H9 (cell line): ENCODE data around the gene CTSA. TPM values are rescaled to one million over a fixed set of nuclear protein-coding genes. Genes with fewer than 3 reads are reported as not detected.

ENCODE experiments used
- DNase-seq: peaks from one replicate; pipeline ENCODE4 v3.0.0-alpha.2; 2017
- H2AFZ ChIP-seq: one replicate; pipeline ENCODE4 v1.6.1; 2013; ENCODE audit warnings: mild to moderate bottlenecking, low read length, control low read depth, moderate library complexity
- H2AK5ac ChIP-seq: 2 replicates; pipeline ENCODE4 v1.6.1; 2013; ENCODE audit warnings: low read length, control low read depth, mixed read lengths; ENCODE audit not compliant: insufficient read length
- H2BK120ac ChIP-seq: one replicate; pipeline ENCODE4 v1.6.1; 2013; ENCODE audit warnings: low read depth, mild to moderate bottlenecking, low read length, control low read depth, inconsistent platforms; ENCODE audit not compliant: poor library complexity, severe bottlenecking
- H2BK12ac ChIP-seq: 2 replicates; pipeline ENCODE4 v1.6.1; 2013; ENCODE audit warnings: low read length, control low read depth, mixed read lengths, low read depth; ENCODE audit not compliant: insufficient read length
- H2BK15ac ChIP-seq: 2 replicates; pipeline ENCODE4 v1.6.1; 2013; ENCODE audit warnings: low read depth, low read length, control low read depth
- H2BK20ac ChIP-seq: one replicate; pipeline ENCODE4 v1.6.1; 2013; ENCODE audit warnings: low read depth, mild to moderate bottlenecking, low read length, control low read depth, inconsistent platforms; ENCODE audit not compliant: poor library complexity, severe bottlenecking
- H2BK5ac ChIP-seq: 2 replicates; pipeline ENCODE4 v1.6.1; 2013; ENCODE audit warnings: low read length, control low read depth, mixed read lengths; ENCODE audit not compliant: insufficient read length
- H3K14ac ChIP-seq: 2 replicates; pipeline ENCODE4 v1.6.1; 2013; ENCODE audit warnings: low read length, control low read depth; ENCODE audit not compliant: insufficient read depth
- H3K18ac ChIP-seq: 2 replicates; pipeline ENCODE4 v1.6.1; 2013; ENCODE audit warnings: low read depth, mild to moderate bottlenecking, mixed read lengths, low read length, control low read depth; ENCODE audit not compliant: insufficient read length
- H3K23ac ChIP-seq: 2 replicates; pipeline ENCODE4 v1.6.1; 2013; ENCODE audit warnings: low read length, control low read depth, mixed read lengths, low read depth; ENCODE audit not compliant: insufficient read length
- H3K23me2 ChIP-seq: 2 replicates; pipeline ENCODE4 v1.6.1; 2013; ENCODE audit warnings: low read depth, mild to moderate bottlenecking, mixed read lengths, low read length, control low read depth; ENCODE audit not compliant: insufficient read length, poor library complexity, severe bottlenecking
- H3K27ac ChIP-seq: 2 replicates; pipeline ENCODE4 v1.5.1; 2013; ENCODE audit warnings: low read length, control low read depth, mixed read lengths, low read depth; ENCODE audit not compliant: insufficient read length
- H3K27me3 ChIP-seq: 2 replicates; pipeline ENCODE4 v1.6.1; 2013; ENCODE audit warnings: low read length, control low read depth, inconsistent platforms; ENCODE audit not compliant: insufficient read depth
- H3K4ac ChIP-seq: 2 replicates; pipeline ENCODE4 v1.6.1; 2013; ENCODE audit warnings: low read depth, mild to moderate bottlenecking, control low read depth, inconsistent platforms, low read length, moderate library complexity
- H3K4me1 ChIP-seq: 2 replicates; pipeline ENCODE4 v1.6.1; 2013; ENCODE audit warnings: low read length, control low read depth, inconsistent platforms; ENCODE audit not compliant: insufficient read depth
- H3K4me2 ChIP-seq: 2 replicates; pipeline ENCODE4 v1.6.1; 2013; ENCODE audit warnings: low read length, control low read depth, mixed read lengths; ENCODE audit not compliant: insufficient read length, insufficient read depth
- H3K56ac ChIP-seq: 2 replicates; pipeline ENCODE4 v1.6.1; 2013; ENCODE audit warnings: low read depth, mild to moderate bottlenecking, mixed read lengths, low read length, control low read depth; ENCODE audit not compliant: insufficient read length
- H3K79me1 ChIP-seq: 2 replicates; pipeline ENCODE4 v1.6.1; 2013; ENCODE audit warnings: low read depth, mild to moderate bottlenecking, moderate library complexity, low read length, control low read depth, inconsistent platforms; ENCODE audit not compliant: insufficient read depth, poor library complexity, severe bottlenecking
- H3K79me2 ChIP-seq: 2 replicates; pipeline ENCODE4 v1.6.1; 2013; ENCODE audit warnings: low read length, control low read depth, inconsistent platforms; ENCODE audit not compliant: insufficient read depth
- H3K9ac ChIP-seq: 2 replicates; pipeline ENCODE4 v1.6.1; 2013; ENCODE audit warnings: low read length, control low read depth, mixed read lengths; ENCODE audit not compliant: insufficient read length; ENCODE audit errors: extremely low read depth
- H3K9me3 ChIP-seq: one replicate; pipeline ENCODE4 v1.6.1; 2013; ENCODE audit warnings: low read depth, low read length, inconsistent platforms; ENCODE audit not compliant: control insufficient read depth
- H3T11ph ChIP-seq: one replicate; pipeline ENCODE4 v1.6.1; 2013; ENCODE audit warnings: mild to moderate bottlenecking, low read length, control low read depth, inconsistent platforms
- H4K20me1 ChIP-seq: one replicate; pipeline ENCODE4 v1.6.1; 2013; ENCODE audit not compliant: control insufficient read depth, insufficient read length, insufficient read depth
- H4K5ac ChIP-seq: 2 replicates; pipeline ENCODE4 v1.6.1; 2013; ENCODE audit warnings: low read depth, mild to moderate bottlenecking, mixed read lengths, low read length, control low read depth; ENCODE audit not compliant: insufficient read length
- H4K8ac ChIP-seq: replicated peaks from 2 replicates; pipeline ENCODE4 v1.6.1; 2013; ENCODE audit warnings: low read length, control low read depth, mixed read lengths, low read depth; ENCODE audit not compliant: insufficient read length
- H4K91ac ChIP-seq: 2 replicates; pipeline ENCODE4 v1.6.1; 2013; ENCODE audit warnings: low read depth, mild to moderate bottlenecking, moderate library complexity, mixed read lengths, low read length, control low read depth; ENCODE audit not compliant: insufficient read length
- H3K27ac Mint-ChIP-seq, 3 experiments: 2 replicates in 2 of 3; 3 replicates in 1 of 3; pipeline ENCODE4 v1.8.0; 2020 to 2021; ENCODE audit warnings: mixed read lengths in 3 of 3, mild to moderate bottlenecking in 1 of 3, moderate library complexity in 1 of 3
- H3K27me3 Mint-ChIP-seq: 2 replicates; pipeline ENCODE4 v1.8.0; 2021; ENCODE audit warnings: low read depth, mild to moderate bottlenecking, moderate library complexity, mixed read lengths
- H3K36me3 Mint-ChIP-seq, 3 experiments: 2 replicates in 2 of 3; 3 replicates in 1 of 3; pipeline ENCODE4 v1.8.0; 2020 to 2021; ENCODE audit warnings: low read depth in 3 of 3, mixed read lengths in 3 of 3; ENCODE audit not compliant: insufficient read depth in 1 of 3
- H3K4me1 Mint-ChIP-seq, 2 experiments: 2 replicates each; pipeline ENCODE4 v1.8.0; 2020; ENCODE audit warnings: mixed read lengths in 2 of 2
- H3K4me3 Mint-ChIP-seq, 2 experiments: 2 replicates in 1 of 2; 3 replicates in 1 of 2; pipeline ENCODE4 v1.8.0; 2020 to 2021; ENCODE audit warnings: mild to moderate bottlenecking in 2 of 2, mixed read lengths in 2 of 2, moderate library complexity in 1 of 2
- H3K9me3 Mint-ChIP-seq, 2 experiments: 2 replicates in 1 of 2; 3 replicates in 1 of 2; pipeline ENCODE4 v1.8.0; 2020; ENCODE audit warnings: mild to moderate bottlenecking in 2 of 2, mixed read lengths in 2 of 2, moderate library complexity in 1 of 2
- WGBS: extraction: QIAGEN DNeasy Blood & Tissue Kit; methylation state at CpG from one replicate; pipeline ENCODE4 v1.1.7; 2013; ENCODE audit warnings: missing lambda C conversion rate, low lambda C conversion rate, mixed read lengths; ENCODE audit not compliant: insufficient read length; ENCODE audit errors: extremely low coverage; 5-methylcytosine and 5-hydroxymethylcytosine counted together
- total RNA-seq: library from RNA; stranded (reverse); gene quantifications from 2 replicates; pipeline ENCODE4 v1.2.1, GENCODE V29; 2021
- TF ChIP-seq, protein P1 (sequence below): fragments of 200-600 bp; sonication (generic); conservative IDR thresholded peaks from 3 replicates; pipeline ENCODE4 v1.8.0; 2021; ENCODE audit warnings: antibody characterized with exemption, mild to moderate bottlenecking

CTSA gene
- total RNA-seq, 1 experiment from 2014 or later, result 64.4 TPM

- no peak overlapping the region for H4K5ac ChIP-seq
- H2AK5ac ChIP-seq, result no peak overlapping the region
- Mint-ChIP-seq H3K9me3 (no peaks in the 10 kb centered on the region; a peak in 1 of 5 replicates), H3K27me3 (no peaks in the 10 kb centered on the region), H3K36me3 (peaks cover 19 to 32% (median 24%) of the 10 kb centered on the region in 3 experiments), H3K4me1 (peaks cover 5 to 9% of the 10 kb centered on the region in 2 experiments), H3K27ac (no peak overlapping the region), H3K4me3 (peak overlapping the region; percentile 12 to 72; a peak in 2 of 5 replicates)
- H3K18ac ChIP-seq, result no peak overlapping the region
- H3K79me2 ChIP-seq, result peaks cover 5% of the 10 kb centered on the region; the same call in 1 of the 2 replicates
- H3K9ac ChIP-seq, result no peak overlapping the region
- no peak overlapping the region for H2BK15ac ChIP-seq
- no peak overlapping the region for H3T11ph ChIP-seq
- no peaks in the 10 kb centered on the region for H3K9me3 ChIP-seq
- H4K20me1 ChIP-seq, result no peaks in the 10 kb centered on the region
- no peak overlapping the region for H4K91ac ChIP-seq
- no peaks in the 10 kb centered on the region for H3K4me1 ChIP-seq
- H2BK120ac ChIP-seq, result no peak overlapping the region
- H2BK20ac ChIP-seq, result no peak overlapping the region
- TF ChIP-seq, protein P1, sequence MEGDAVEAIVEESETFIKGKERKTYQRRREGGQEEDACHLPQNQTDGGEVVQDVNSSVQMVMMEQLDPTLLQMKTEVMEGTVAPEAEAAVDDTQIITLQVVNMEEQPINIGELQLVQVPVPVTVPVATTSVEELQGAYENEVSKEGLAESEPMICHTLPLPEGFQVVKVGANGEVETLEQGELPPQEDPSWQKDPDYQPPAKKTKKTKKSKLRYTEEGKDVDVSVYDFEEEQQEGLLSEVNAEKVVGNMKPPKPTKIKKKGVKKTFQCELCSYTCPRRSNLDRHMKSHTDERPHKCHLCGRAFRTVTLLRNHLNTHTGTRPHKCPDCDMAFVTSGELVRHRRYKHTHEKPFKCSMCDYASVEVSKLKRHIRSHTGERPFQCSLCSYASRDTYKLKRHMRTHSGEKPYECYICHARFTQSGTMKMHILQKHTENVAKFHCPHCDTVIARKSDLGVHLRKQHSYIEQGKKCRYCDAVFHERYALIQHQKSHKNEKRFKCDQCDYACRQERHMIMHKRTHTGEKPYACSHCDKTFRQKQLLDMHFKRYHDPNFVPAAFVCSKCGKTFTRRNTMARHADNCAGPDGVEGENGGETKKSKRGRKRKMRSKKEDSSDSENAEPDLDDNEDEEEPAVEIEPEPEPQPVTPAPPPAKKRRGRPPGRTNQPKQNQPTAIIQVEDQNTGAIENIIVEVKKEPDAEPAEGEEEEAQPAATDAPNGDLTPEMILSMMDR, result no peak
- H3K14ac ChIP-seq, result no peak overlapping the region
- no peak overlapping the region for H3K4me2 ChIP-seq
- H3K27me3 ChIP-seq, result no peaks in the 10 kb centered on the region
- H3K4ac ChIP-seq, result no peak overlapping the region
- H2BK5ac ChIP-seq, result no peak overlapping the region
- WGBS, result no CpG with 5 or more reads among the region's 9 CpGs
- no peak overlapping the region for H4K8ac ChIP-seq
- no peak overlapping the region for H2BK12ac ChIP-seq
- H3K79me1 ChIP-seq, result no peaks in the 10 kb centered on the region
- no peak overlapping the region for H3K23ac ChIP-seq
- H3K23me2 ChIP-seq, result peaks cover 5% of the 10 kb centered on the region
- no peak overlapping the region for H3K56ac ChIP-seq
- no peak overlapping the region for H3K27ac ChIP-seq
- H2AFZ ChIP-seq, result no peak overlapping the region
- DNase-seq, result no peak
Observed at GRCh38 chr20:45883100-45883469, 8.1 kb upstream of the CTSA start.
